Ascending aorta (tissue), 2 donors: Measurements from ENCODE around the gene TANC1. TPM values are rescaled to one million over a fixed set of nuclear protein-coding genes. Genes with fewer than 3 reads are reported as not detected.

Experiments used
- DNase-seq, 2 donors: peaks; one replicate each; pipeline ENCODE4 v3.0.0-alpha.2; 2019; ENCODE audit warnings: low spot score in 2 of 2
- H3K27ac ChIP-seq, 2 donors: fragments of 200-600 bp; sonication (generic); one replicate each; pipeline ENCODE4 v1.5.1; 2016 to 2017; ENCODE audit warnings: mild to moderate bottlenecking in 1 of 2
- H3K27me3 ChIP-seq: fragments of 200-600 bp; sonication (generic); one replicate; pipeline ENCODE4 v1.5.1; 2017
- H3K36me3 ChIP-seq, 2 donors: fragments of 200-600 bp; sonication (generic); one replicate each; pipeline ENCODE4 v1.5.1; 2016
- H3K4me1 ChIP-seq, 2 donors: fragments of 200-600 bp; sonication (generic); one replicate each; pipeline ENCODE4 v1.5.1; 2016 to 2017; ENCODE audit warnings: mild to moderate bottlenecking in 1 of 2
- H3K4me3 ChIP-seq, 2 donors: fragments of 200-600 bp; sonication (generic); one replicate each; pipeline ENCODE4 v1.5.1; 2016 to 2017; ENCODE audit warnings: mild to moderate bottlenecking in 1 of 2
- H3K9me3 ChIP-seq, 2 donors: fragments of 200-600 bp; sonication (generic); one replicate each; pipeline ENCODE4 v1.5.1; 2016
- intact Hi-C: fragments of 100-400 bp; cut with DNase I; formaldehyde crosslinking; loops from one replicate; pipeline ENCODE4 v1.15.1; 2023
- total RNA-seq: library from RNA; depleted of rRNA; stranded (reverse); fragments of >200 nt; gene quantifications from one replicate; pipeline ENCODE4 v1.1.0, GENCODE V29; 2016
- TF ChIP-seq, protein P1 (sequence below), 3 experiments: fragments of 200-600 bp in 2 of 3; fragments of 450-650 bp in 1 of 3; sonication (generic) in 2 of 3; IDR thresholded peaks; one replicate each; pipeline ENCODE4 v1.5.1; 2016 to 2019; ENCODE audit warnings: antibody characterized with exemption in 3 of 3, mild to moderate bottlenecking in 1 of 3, moderate library complexity in 1 of 3

Gene TANC1
- total RNA-seq, 1 donor from 2014 or later = 45.4 TPM

DNA sequence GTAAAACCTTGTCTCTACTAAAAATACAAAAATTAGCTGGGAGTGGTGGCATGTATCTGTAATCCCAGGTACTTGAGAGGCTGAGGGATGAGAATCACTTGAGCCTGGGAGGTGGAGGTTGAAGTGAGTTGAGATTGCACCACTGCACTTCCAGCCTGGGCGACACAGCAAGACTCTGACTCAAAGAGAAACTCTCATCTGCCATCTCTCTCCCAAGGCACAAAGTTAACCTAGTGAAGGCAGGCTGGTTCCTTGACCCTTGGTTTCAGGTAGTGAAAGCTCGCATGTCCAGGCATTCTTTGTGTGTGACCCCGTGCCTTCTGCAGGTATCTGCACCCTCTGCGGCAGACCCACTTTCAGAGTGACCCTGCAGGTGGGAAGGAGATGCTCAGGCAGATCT is 218.0 kb downstream of the TANC1 start:
- TF ChIP-seq, protein P1, sequence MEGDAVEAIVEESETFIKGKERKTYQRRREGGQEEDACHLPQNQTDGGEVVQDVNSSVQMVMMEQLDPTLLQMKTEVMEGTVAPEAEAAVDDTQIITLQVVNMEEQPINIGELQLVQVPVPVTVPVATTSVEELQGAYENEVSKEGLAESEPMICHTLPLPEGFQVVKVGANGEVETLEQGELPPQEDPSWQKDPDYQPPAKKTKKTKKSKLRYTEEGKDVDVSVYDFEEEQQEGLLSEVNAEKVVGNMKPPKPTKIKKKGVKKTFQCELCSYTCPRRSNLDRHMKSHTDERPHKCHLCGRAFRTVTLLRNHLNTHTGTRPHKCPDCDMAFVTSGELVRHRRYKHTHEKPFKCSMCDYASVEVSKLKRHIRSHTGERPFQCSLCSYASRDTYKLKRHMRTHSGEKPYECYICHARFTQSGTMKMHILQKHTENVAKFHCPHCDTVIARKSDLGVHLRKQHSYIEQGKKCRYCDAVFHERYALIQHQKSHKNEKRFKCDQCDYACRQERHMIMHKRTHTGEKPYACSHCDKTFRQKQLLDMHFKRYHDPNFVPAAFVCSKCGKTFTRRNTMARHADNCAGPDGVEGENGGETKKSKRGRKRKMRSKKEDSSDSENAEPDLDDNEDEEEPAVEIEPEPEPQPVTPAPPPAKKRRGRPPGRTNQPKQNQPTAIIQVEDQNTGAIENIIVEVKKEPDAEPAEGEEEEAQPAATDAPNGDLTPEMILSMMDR (IDR thresholded peaks at IDR 0.05) = no peak
- H3K4me1 ChIP-seq = no peaks in the 10 kb centered on the region
- no peak overlapping the region for H3K27ac ChIP-seq
- H3K36me3 ChIP-seq = peaks cover 24 to 29% of the 10 kb centered on the region in 2 donors
- no peak for DNase-seq
- H3K27me3 ChIP-seq = no peaks in the 10 kb centered on the region
- H3K4me3 ChIP-seq = no peak overlapping the region
- intact Hi-C loops = loop anchor here (5.0 kb wide), 1 partner anchor 404 kb away; no protein-coding TSS in a partner anchor
- no peaks in the 10 kb centered on the region for H3K9me3 ChIP-seq

DNA sequence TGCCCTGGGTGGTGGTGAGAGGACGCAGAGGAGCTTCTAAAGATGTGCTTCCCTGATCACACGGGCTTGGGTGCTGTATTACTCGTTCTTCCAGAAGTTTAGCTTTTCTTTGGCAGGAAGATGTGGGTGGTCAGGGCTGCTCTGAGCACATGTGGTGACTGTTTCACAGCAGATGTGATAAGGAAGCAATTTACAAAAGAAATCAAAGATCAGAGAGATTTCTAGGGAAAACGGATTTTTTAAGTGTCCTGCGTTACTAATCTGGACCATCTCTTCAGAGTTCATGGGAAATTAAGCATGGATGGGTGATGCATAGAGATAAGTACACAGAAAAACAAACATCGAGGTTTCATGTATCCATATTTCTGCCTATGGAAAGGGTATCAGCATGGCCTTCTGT is 218.7 kb downstream of the TANC1 start:
- no peak overlapping the region for H3K4me3 ChIP-seq
- no peaks in the 10 kb centered on the region for H3K4me1 ChIP-seq
- no peak for DNase-seq
- peaks cover 21 to 29% of the 10 kb centered on the region in 2 donors for H3K36me3 ChIP-seq
- intact Hi-C loops = loop anchor here (5.0 kb wide), 1 partner anchor 405 kb away; no protein-coding TSS in a partner anchor
- no peaks in the 10 kb centered on the region for H3K27me3 ChIP-seq
- H3K27ac ChIP-seq = no peak overlapping the region
- no peaks in the 10 kb centered on the region for H3K9me3 ChIP-seq
- TF ChIP-seq, protein P1 (IDR thresholded peaks at IDR 0.05) = no peak

DNA sequence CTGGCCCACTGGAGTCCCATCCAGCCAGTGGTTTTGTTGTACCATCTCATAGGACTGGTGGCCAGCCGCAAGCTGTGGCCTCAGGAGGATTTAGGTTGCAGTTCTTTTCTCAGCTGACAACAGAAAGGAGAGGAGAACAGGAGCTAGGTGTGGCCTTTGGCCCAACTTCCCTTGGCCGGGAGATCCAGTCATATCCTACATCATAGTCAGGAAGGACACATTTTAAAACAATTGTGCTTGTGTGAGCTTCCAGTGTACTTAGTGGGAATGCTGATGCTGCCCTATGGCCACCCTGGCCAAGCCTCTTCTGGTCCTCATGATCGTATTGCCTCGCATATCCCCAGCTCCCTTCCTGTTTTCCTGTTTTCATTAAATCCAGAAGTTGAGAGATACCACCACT is 220.0 kb downstream of the TANC1 start:
- Histone ChIP-seq H3K4me1 (no peaks in the 10 kb centered on the region), H3K27me3 (no peaks in the 10 kb centered on the region), H3K36me3 (peaks cover 21 to 33% of the 10 kb centered on the region in 2 donors), H3K27ac (no peak overlapping the region), H3K9me3 (no peaks in the 10 kb centered on the region), H3K4me3 (no peak overlapping the region)
- TF ChIP-seq, protein P1 (IDR thresholded peaks at IDR 0.05) = no peak
- DNase-seq = no peak
- intact Hi-C loops = loop anchor here (5.0 kb wide), 1 partner anchor 406 kb away; no protein-coding TSS in a partner anchor

DNA sequence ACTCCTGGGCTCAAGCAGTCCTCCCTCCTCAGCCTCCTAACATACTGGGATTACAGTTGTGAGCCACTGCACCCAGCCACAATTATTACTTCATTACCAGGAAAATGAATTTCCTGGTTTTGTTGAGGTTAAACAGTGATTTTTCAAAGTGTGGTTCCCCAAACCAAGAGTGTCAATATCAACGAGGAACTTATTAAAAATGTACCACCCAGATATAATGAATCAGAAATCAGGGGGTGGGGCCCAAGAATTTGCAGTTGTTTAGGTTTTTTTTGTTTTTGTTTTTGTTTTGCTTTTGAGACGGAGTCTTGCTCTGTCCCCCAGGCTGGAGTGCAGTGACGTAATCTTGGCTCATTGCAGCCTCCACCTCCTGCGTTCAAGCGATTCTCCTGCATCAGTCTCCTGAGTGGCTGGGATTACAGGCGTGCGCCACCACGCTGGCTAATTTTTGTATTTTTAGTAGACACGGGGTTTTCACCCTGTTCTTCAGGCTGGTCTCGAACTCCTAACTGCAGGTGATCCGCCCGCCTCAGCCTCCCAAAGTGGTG is 224.0 kb downstream of the TANC1 start:
- H3K4me1 ChIP-seq = no peaks in the 10 kb centered on the region
- intact Hi-C loops = no loop called here
- peaks cover 22 to 42% of the 10 kb centered on the region in 2 donors for H3K36me3 ChIP-seq
- no peaks in the 10 kb centered on the region for H3K27me3 ChIP-seq
- no peak overlapping the region for H3K4me3 ChIP-seq
- TF ChIP-seq, protein P1 (IDR thresholded peaks at IDR 0.05) = no peak
- no peaks in the 10 kb centered on the region for H3K9me3 ChIP-seq
- DNase-seq = no peak
- no peak overlapping the region for H3K27ac ChIP-seq

DNA sequence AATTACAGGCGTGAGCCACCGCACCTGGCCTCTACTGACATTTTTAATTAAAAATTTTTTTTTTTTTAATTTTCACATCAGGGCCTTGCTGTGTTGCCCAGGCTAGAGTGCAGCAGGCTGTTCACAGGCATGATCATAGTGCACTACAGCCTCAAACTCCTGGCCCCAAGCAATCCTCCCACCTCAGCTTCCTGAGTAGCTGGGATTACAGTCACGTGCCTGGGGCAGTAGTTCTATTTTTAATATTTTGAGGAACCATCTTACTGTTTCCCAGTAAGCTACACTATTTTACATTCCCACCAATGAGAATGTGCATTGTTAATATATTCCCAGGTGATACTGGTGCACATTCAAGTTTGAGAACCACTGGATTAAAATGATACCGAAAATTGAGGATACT is 225.4 kb downstream of the TANC1 start:
- Histone ChIP-seq H3K27me3 (no peaks in the 10 kb centered on the region), H3K4me1 (no peaks in the 10 kb centered on the region), H3K27ac (no peak overlapping the region), H3K9me3 (no peaks in the 10 kb centered on the region), H3K4me3 (no peak overlapping the region), H3K36me3 (peaks cover 21 to 42% of the 10 kb centered on the region in 2 donors)
- intact Hi-C loops = no loop called here
- TF ChIP-seq, protein P1 (IDR thresholded peaks at IDR 0.05) = no peak
- no peak for DNase-seq
